Bronchial epithelial cell (primary cell): ENCODE results near the gene PDZD2. TPM values are rescaled to one million over a fixed set of nuclear protein-coding genes. Genes with fewer than 3 reads are reported as not detected.
A peak's percentile ranks its signal among the peaks of the same experiment; 100 is the strongest.

Experiments used
- DNase-seq: peaks from one replicate; pipeline ENCODE4 v3.0.0-alpha.2; 2010; ENCODE audit warnings: low read depth
- FAIRE-seq: peaks from 2 replicates; lab custom pipeline; 2011; peaks lifted over from hg19 to GRCh38; lab: Jason Lieb, UNC
- H3K27me3 ChIP-seq: 2 replicates; pipeline ENCODE4 v1.5.1; 2011; ENCODE audit warnings: low read length; ENCODE audit not compliant: control insufficient read depth, insufficient read depth
- H3K36me3 ChIP-seq: 2 replicates; pipeline ENCODE4 v1.5.1; 2011; ENCODE audit warnings: low read length; ENCODE audit not compliant: control insufficient read depth, insufficient read depth
- H3K4me3 ChIP-seq: 2 replicates; pipeline ENCODE4 v1.5.1; 2011; ENCODE audit warnings: mild to moderate bottlenecking, low read depth, low read length, control low read depth
- CTCF ChIP-seq: IDR thresholded peaks from 2 replicates; pipeline ENCODE4 v1.5.1; 2011; ENCODE audit warnings: mild to moderate bottlenecking, moderate library complexity, low read length, control low read depth, inconsistent platforms; ENCODE audit not compliant: insufficient read depth, severe bottlenecking
- total RNA-seq: library from RNA; depleted of rRNA; stranded (reverse); fragments of >200 nt; gene quantifications from 2 replicates; pipeline ENCODE4 v1.2.1, GENCODE V29; 2014

PDZD2 gene
- total RNA-seq, 1 donor from 2014 or later, result 1.8 TPM

- FAIRE-seq, result no peak
- Histone ChIP-seq H3K4me3 (no peak overlapping the region), H3K27me3 (no peaks in the 10 kb centered on the region), H3K36me3 (no peaks in the 10 kb centered on the region)
- TF ChIP-seq CTCF, result no peak
- DNase-seq, result no peak
Observed at GRCh38 chr5:31614151-31615020, 24.5 kb upstream of the PDZD2 start.

- Histone ChIP-seq H3K27me3 (peaks cover 2% of the 10 kb centered on the region), H3K4me3 (no peak overlapping the region), H3K36me3 (no peaks in the 10 kb centered on the region)
- no peak for TF ChIP-seq CTCF
- FAIRE-seq, result no peak
- no peak for DNase-seq
Observed at GRCh38 chr5:31617867-31618266, 21.1 kb upstream of the PDZD2 start.

GRCh38 chr5:31620026-31620425, 18.9 kb upstream of the PDZD2 start:
- peaks cover 2% of the 10 kb centered on the region for H3K27me3 ChIP-seq
- FAIRE-seq (no peak), DNase-seq (no peak)
- TF ChIP-seq CTCF, result no peak
- no peak overlapping the region for H3K4me3 ChIP-seq
- H3K36me3 ChIP-seq, result no peaks in the 10 kb centered on the region

GRCh38 chr5:31623249-31623648, 15.7 kb upstream of the PDZD2 start:
- FAIRE-seq (no peak), DNase-seq (no peak)
- H3K4me3 ChIP-seq, result no peak overlapping the region
- no peaks in the 10 kb centered on the region for H3K36me3 ChIP-seq
- TF ChIP-seq CTCF, result no peak
- H3K27me3 ChIP-seq, result peaks cover 2% of the 10 kb centered on the region

GRCh38 chr5:31625394-31625793, 13.5 kb upstream of the PDZD2 start:
- FAIRE-seq (no peak), DNase-seq (no peak)
- TF ChIP-seq CTCF, result no peak
- no peak overlapping the region for H3K4me3 ChIP-seq
- no peaks in the 10 kb centered on the region for H3K27me3 ChIP-seq
- H3K36me3 ChIP-seq, result no peaks in the 10 kb centered on the region

- H3K4me3 ChIP-seq, result no peak overlapping the region
- FAIRE-seq (peak; percentile 18), DNase-seq (no peak)
- H3K27me3 ChIP-seq, result peaks cover 2% of the 10 kb centered on the region
- TF ChIP-seq CTCF, result no peak
- H3K36me3 ChIP-seq, result no peaks in the 10 kb centered on the region
Observed at GRCh38 chr5:31626156-31626555, 12.8 kb upstream of the PDZD2 start.
